ENCODE results near the gene MUL1. TPM values are rescaled to one million over a fixed set of nuclear protein-coding genes. Genes with fewer than 3 reads are reported as not detected.

MUL1 gene
- total RNA-seq, 1 donor from 2014 or later = 19.9 TPM

DNA sequence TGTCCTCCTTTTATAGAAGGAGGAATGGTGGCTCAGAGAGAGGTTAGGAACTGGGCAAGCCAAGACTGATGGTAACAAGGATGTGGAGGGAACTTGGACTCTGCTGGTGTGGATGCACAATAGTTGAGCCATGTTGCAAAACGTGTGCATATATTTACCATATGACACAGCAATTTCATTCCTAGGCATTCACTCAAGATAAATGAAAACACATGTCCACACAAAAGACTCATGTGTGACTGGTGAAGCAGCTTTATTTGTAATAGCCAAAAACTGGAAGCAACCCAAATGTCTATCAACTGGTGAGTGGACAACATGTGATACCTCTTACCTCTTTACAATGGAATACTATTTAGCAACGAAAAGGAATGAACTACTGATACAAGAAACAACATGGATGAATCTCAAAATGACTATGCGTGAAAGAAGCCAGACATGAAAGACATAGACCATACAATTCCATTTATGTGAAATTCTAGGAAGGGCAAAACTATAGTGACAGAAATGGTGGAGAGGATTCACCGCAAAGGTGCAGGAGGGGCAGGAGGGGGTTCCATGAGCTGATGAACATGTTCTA lies 58.1 kb downstream of the MUL1 start:
- no peak for DNase-seq (ENCODE audit: extremely low spot score in 2 of 2)
- TF ChIP-seq POLR2AphosphoS5 (IDR thresholded peaks at IDR 0.05; ENCODE audit: insufficient read depth in 1 of 2, low read depth in 1 of 2) (no peak), POLR2A (IDR thresholded peaks at IDR 0.05) (no peak)
- TF ChIP-seq, protein P1, sequence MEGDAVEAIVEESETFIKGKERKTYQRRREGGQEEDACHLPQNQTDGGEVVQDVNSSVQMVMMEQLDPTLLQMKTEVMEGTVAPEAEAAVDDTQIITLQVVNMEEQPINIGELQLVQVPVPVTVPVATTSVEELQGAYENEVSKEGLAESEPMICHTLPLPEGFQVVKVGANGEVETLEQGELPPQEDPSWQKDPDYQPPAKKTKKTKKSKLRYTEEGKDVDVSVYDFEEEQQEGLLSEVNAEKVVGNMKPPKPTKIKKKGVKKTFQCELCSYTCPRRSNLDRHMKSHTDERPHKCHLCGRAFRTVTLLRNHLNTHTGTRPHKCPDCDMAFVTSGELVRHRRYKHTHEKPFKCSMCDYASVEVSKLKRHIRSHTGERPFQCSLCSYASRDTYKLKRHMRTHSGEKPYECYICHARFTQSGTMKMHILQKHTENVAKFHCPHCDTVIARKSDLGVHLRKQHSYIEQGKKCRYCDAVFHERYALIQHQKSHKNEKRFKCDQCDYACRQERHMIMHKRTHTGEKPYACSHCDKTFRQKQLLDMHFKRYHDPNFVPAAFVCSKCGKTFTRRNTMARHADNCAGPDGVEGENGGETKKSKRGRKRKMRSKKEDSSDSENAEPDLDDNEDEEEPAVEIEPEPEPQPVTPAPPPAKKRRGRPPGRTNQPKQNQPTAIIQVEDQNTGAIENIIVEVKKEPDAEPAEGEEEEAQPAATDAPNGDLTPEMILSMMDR (IDR thresholded peaks at IDR 0.05) = no peak
- intact Hi-C loops (cut with DNase I) = no loop called here
- no peak overlapping the region for H3K27ac ChIP-seq
- H3K4me1 ChIP-seq = no peaks in the 10 kb centered on the region
- H3K27me3 ChIP-seq = no peaks in the 10 kb centered on the region
- no peaks in the 10 kb centered on the region for H3K9me3 ChIP-seq
- no peaks in the 10 kb centered on the region for H3K36me3 ChIP-seq
- H3K4me3 ChIP-seq = no peak overlapping the region

Other genes starting within 250 kb of the MUL1 start
- not detected for gene VWA5B1, start 217.3 kb downstream of the MUL1 start, total RNA-seq
- 18.9 TPM for gene CAMK2N1, start 21.9 kb downstream of the MUL1 start, total RNA-seq
- not detected for gene FAM43B, start 44.4 kb upstream of the MUL1 start, total RNA-seq
- 16.0 TPM for gene CDA, start 80.9 kb upstream of the MUL1 start, total RNA-seq
- gene PINK1, start 125.3 kb upstream of the MUL1 start, total RNA-seq = 113 TPM
- 84.5 TPM for gene DDOST, start 153.2 kb upstream of the MUL1 start, total RNA-seq
- gene KIF17, start 209.9 kb upstream of the MUL1 start, total RNA-seq = 2.5 TPM
- gene SH2D5, start 224.6 kb upstream of the MUL1 start, total RNA-seq = not detected